Measurements from ENCODE around the gene FREM1. TPM values are rescaled to one million over a fixed set of nuclear protein-coding genes. Genes with fewer than 3 reads are reported as not detected.

Gene FREM1
- polyA plus RNA-seq, 1 of the 3 experiments (the other 2 are of a cell fraction), result 0.26 TPM

GRCh38 chr9:14888875-14889274, 21.4 kb downstream of the FREM1 start (continued):
- no peak for TF ChIP-seq REST (IDR thresholded peaks at IDR 0.05; ENCODE audit: low read depth, low read length)
- TF ChIP-seq TAF1 (IDR thresholded peaks at IDR 0.05; ENCODE audit: borderline replicate concordance, low read depth, low read length), result no peak
- no peak for TF ChIP-seq ELF1 (IDR thresholded peaks at IDR 0.05)

GRCh38 chr9:14888272-14888671, 22.0 kb downstream of the FREM1 start:
- Histone ChIP-seq H3K4me3 (ENCODE audit: low read depth in 2 of 2, low read length in 1 of 2) (no peak overlapping the region), H2AFZ (ENCODE audit: low read depth) (no peak overlapping the region), H3F3A (replicated peaks; ENCODE audit: insufficient read depth) (no peaks in the 10 kb centered on the region), H3K79me2 (ENCODE audit: insufficient read depth) (no peaks in the 10 kb centered on the region), H3K9me3 (no peaks in the 10 kb centered on the region), H3K4me2 (no peak overlapping the region), H4K20me1 (ENCODE audit: insufficient read depth) (no peaks in the 10 kb centered on the region), H3K9ac (no peak overlapping the region), H3K4me1 (ENCODE audit: control insufficient read depth in 1 of 2, insufficient read depth in 2 of 2, low read depth in 1 of 2, low read length in 1 of 2) (peaks cover 0 to 3% of the 10 kb centered on the region in 2 experiments; a peak in 2 of 4 replicates), H3K27ac (ENCODE audit: low read depth in 2 of 2, low read length in 1 of 2) (no peak overlapping the region; a peak in 1 of 4 replicates), H3K27me3 (ENCODE audit: insufficient read depth) (no peaks in the 10 kb centered on the region), H3K36me3 (replicated peaks in 1 of 2; ENCODE audit: control insufficient read depth in 1 of 2, insufficient read depth in 2 of 2, low read length in 1 of 2) (no peaks in the 10 kb centered on the region), H3K9me2 (no peaks in the 10 kb centered on the region)
- WGBS (ENCODE audit: low lambda C conversion rate), result 78% methylated on average over 1 of the region's 1 CpG
- TF ChIP-seq REST (IDR thresholded peaks at IDR 0.05; ENCODE audit: low read depth, low read length), result no peak
- no peak for TF ChIP-seq NFIC (IDR thresholded peaks at IDR 0.05; ENCODE audit: borderline replicate concordance)
- no peak for TF ChIP-seq GATA2 (CRISPR knock-in tag; IDR thresholded peaks at IDR 0.05)
- no peak for DNase-seq
- CTCF ChIA-PET, result no interaction called here
- POLR2A ChIA-PET, result no interaction called here

- Histone ChIP-seq H3K9me3 (no peaks in the 10 kb centered on the region), H3K27me3 (ENCODE audit: insufficient read depth) (no peaks in the 10 kb centered on the region), H4K20me1 (ENCODE audit: insufficient read depth) (no peaks in the 10 kb centered on the region), H3K4me2 (no peak overlapping the region), H3K9ac (no peak overlapping the region), H3K79me2 (ENCODE audit: insufficient read depth) (no peaks in the 10 kb centered on the region), H3K27ac (ENCODE audit: low read depth in 2 of 2, low read length in 1 of 2) (no peak overlapping the region; a peak in 1 of 4 replicates), H3K9me2 (no peaks in the 10 kb centered on the region), H2AFZ (ENCODE audit: low read depth) (no peak overlapping the region), H3K4me1 (ENCODE audit: control insufficient read depth in 1 of 2, insufficient read depth in 2 of 2, low read depth in 1 of 2, low read length in 1 of 2) (peaks cover 0 to 3% of the 10 kb centered on the region in 2 experiments; a peak in 2 of 4 replicates), H3K36me3 (replicated peaks in 1 of 2; ENCODE audit: control insufficient read depth in 1 of 2, insufficient read depth in 2 of 2, low read length in 1 of 2) (no peaks in the 10 kb centered on the region), H3F3A (replicated peaks; ENCODE audit: insufficient read depth) (no peaks in the 10 kb centered on the region), H3K4me3 (ENCODE audit: low read depth in 2 of 2, low read length in 1 of 2) (no peak overlapping the region)
- 34% methylated on average over 4 of the region's 4 CpGs for WGBS (ENCODE audit: low lambda C conversion rate)
- ChIA-PET CTCF (interaction anchor here (1.1 to 2.0 kb wide), 2 partner anchors 21 to 248 kb away, joined by 3 to 4 read pairs; no protein-coding TSS in a partner anchor), POLR2A (no interaction called here)
- DNase-seq, result no peak
- no peak for TF ChIP-seq TEAD4 (IDR thresholded peaks at IDR 0.05; ENCODE audit: borderline replicate concordance, insufficient read depth)
- no peak for TF ChIP-seq REST (IDR thresholded peaks at IDR 0.05; ENCODE audit: low read depth, low read length)
- TF ChIP-seq RFX5 (IDR thresholded peaks at IDR 0.05; ENCODE audit: low read length), result no peak
- no peak for TF ChIP-seq POLR2AphosphoS5 (IDR thresholded peaks at IDR 0.05; ENCODE audit: low read depth, low read length)
- TF ChIP-seq EZH2phosphoT487 (IDR thresholded peaks at IDR 0.05; ENCODE audit: borderline replicate concordance, low read depth), result no peak
- no peak for TF ChIP-seq IRF3 (IDR thresholded peaks at IDR 0.05; ENCODE audit: low read depth, low read length)
- TF ChIP-seq FOXM1 (IDR thresholded peaks at IDR 0.05; ENCODE audit: low read depth), result no peak
- TF ChIP-seq YY1 (IDR thresholded peaks at IDR 0.05; ENCODE audit: low read depth), result no peak
- no peak for TF ChIP-seq RAD21 (IDR thresholded peaks at IDR 0.05; ENCODE audit: low read length)
These were observed 23.1 kb downstream of the FREM1 start for GRCh38 chr9:14887149-14887548.
